IPS-18a (cell line): ENCODE data around the gene ACSL5.
"Not testable (repeated sequence)": the region's sequence is repeated elsewhere in the genome, so short reads cannot be mapped to it uniquely, and the experiment has no call there.

Experiments used
- H3K27ac ChIP-seq: one replicate; pipeline ENCODE4 v1.5.1; 2013; ENCODE audit warnings: low read length
- H3K27me3 ChIP-seq: one replicate; pipeline ENCODE4 v1.6.1; 2013; ENCODE audit warnings: mild to moderate bottlenecking, low read length; ENCODE audit not compliant: control insufficient read depth, insufficient read depth
- H3K36me3 ChIP-seq: one replicate; pipeline ENCODE4 v1.6.1; 2013; ENCODE audit warnings: low read depth, low read length; ENCODE audit not compliant: control insufficient read depth
- H3K4me1 ChIP-seq: one replicate; pipeline ENCODE4 v1.6.1; 2013; ENCODE audit warnings: low read depth, low read length; ENCODE audit not compliant: control insufficient read depth
- H3K4me3 ChIP-seq: one replicate; pipeline ENCODE4 v1.5.1; 2013; ENCODE audit warnings: low read length
- H3K9ac ChIP-seq: one replicate; pipeline ENCODE4 v1.6.1; 2013; ENCODE audit warnings: mild to moderate bottlenecking, low read length, moderate library complexity
- H3K9me3 ChIP-seq: one replicate; pipeline ENCODE4 v1.6.1; 2013; ENCODE audit warnings: low read depth, low read length; ENCODE audit not compliant: control insufficient read depth

ACSL5 gene

DNA sequence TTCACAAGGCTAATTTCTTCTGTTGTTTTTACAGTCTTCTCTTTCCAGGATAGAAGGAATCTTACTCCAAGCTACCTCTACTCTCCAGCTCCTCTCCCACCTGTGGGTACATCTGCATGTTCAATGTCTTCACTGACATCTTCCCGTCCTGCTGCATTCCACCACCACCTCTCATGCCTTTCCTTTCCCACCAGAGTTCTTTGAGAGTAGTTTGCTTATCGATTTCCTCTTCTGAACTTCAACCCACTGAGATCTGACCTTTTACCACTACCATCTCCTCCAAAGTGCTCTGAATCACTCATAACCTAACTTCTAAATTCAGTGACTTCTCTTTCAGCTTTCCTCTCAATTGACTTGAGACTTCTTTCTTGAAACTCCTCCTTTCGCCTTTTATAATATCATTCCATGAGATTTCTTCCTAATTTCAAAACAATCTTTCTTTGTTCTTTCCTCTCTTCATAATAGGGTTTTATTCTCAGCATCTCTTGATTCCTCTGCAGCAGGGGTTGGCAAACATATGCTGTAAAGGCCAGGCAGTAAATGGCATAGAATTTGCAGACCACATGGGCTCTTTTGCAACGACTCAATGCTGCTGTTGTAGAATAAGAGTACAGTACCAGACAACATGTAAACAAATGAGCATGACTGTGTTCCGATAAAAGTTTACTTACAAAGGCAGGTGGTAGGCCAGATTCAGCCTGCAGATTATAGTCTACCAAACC lies 22.1 kb downstream of the ACSL5 start:
- Histone ChIP-seq H3K9me3 (no peaks in the 10 kb centered on the region), H3K36me3 (no peaks in the 10 kb centered on the region), H3K27me3 (no peaks in the 10 kb centered on the region), H3K9ac (no peak overlapping the region), H3K4me1 (no peaks in the 10 kb centered on the region), H3K4me3 (no peak overlapping the region), H3K27ac (no peak overlapping the region)

DNA sequence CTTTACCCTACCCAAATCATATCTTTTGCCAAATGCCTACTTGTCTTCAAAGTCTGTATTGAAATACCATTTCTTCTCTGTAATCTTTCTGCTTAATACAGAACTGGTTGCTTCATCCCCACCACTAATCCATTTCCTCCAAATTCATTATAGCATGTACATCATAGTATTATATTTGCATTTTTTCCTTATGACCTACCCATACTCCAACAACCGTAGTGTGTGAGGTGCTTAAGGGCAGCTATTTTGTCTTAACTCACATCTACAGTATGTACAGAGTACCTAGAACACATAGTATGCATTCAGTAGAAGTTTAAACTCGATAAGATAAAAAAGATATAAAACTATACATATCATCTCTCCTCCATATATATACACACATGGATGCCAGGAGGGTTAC lies 23.7 kb downstream of the ACSL5 start:
- Histone ChIP-seq H3K9me3 (no peaks in the 10 kb centered on the region), H3K36me3 (no peaks in the 10 kb centered on the region), H3K9ac (no peak overlapping the region), H3K4me1 (no peaks in the 10 kb centered on the region), H3K4me3 (no peak overlapping the region), H3K27me3 (no peaks in the 10 kb centered on the region), H3K27ac (no peak overlapping the region)

DNA sequence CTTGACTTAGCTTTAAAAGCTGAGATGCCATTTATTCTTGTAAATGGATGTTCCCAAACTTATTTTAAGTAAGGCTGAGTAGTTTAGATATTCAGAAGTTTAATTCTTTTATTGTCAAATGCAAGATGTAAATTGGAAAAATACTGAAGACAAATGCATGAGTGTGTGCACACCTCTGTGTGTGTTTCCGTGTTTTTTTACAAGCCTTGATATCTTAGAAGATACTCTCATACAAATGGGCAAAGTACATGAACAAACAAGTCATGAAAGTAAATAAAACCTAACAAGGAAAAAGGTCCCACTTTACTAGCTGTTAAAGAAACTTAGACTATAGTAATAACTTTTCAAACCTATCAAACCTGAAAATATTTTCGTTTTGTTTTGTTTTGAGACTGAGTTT lies 29.0 kb downstream of the ACSL5 start:
- Histone ChIP-seq H3K9me3 (no peaks in the 10 kb centered on the region), H3K4me3 (no peak overlapping the region), H3K27me3 (no peaks in the 10 kb centered on the region), H3K4me1 (no peaks in the 10 kb centered on the region), H3K9ac (no peak overlapping the region), H3K27ac (no peak overlapping the region), H3K36me3 (no peaks in the 10 kb centered on the region)

DNA sequence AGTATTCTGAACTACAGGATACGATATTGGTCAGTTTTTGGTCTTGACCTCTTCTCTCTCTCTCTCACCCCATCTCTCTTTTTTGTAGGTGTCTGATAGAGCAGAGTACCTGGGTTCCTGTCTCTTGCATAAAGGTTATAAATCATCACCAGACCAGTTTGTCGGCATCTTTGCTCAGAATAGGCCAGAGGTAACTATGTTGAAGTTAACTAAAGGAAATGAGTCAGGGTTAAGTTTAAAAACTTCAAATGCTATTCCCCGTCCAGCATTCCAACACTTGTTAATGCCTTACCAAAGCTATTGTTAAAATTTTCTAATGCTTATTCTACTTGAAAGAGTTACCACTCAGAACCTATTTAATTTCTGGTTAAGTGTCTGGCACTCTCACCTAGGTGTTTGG lies 30.7 kb downstream of the ACSL5 start:
- Histone ChIP-seq H3K9me3 (no peaks in the 10 kb centered on the region), H3K36me3 (no peaks in the 10 kb centered on the region), H3K27me3 (no peaks in the 10 kb centered on the region), H3K9ac (no peak overlapping the region), H3K4me1 (no peaks in the 10 kb centered on the region), H3K4me3 (no peak overlapping the region), H3K27ac (no peak overlapping the region)

DNA sequence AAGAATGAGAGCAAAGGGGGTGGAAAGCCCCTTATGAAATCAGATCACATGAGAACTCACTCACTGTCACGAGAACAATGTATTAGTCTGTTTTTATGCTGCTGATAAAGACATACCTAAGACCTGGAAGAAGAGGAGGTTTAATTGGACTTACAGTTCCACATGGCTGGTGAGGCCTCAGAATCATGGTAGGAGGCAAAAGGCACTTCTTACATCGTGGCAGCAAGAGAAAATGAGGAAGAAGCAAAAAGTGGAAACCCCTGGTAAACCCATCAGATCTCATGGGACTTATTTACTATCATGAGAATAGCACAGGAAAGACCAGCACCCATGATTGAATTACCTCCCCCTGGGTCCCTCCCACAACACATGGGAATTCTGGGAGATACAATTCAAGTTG lies 32.9 kb downstream of the ACSL5 start:
- H3K36me3 ChIP-seq, H3K9me3 ChIP-seq, H3K4me3 ChIP-seq: not testable (repeated sequence)

DNA sequence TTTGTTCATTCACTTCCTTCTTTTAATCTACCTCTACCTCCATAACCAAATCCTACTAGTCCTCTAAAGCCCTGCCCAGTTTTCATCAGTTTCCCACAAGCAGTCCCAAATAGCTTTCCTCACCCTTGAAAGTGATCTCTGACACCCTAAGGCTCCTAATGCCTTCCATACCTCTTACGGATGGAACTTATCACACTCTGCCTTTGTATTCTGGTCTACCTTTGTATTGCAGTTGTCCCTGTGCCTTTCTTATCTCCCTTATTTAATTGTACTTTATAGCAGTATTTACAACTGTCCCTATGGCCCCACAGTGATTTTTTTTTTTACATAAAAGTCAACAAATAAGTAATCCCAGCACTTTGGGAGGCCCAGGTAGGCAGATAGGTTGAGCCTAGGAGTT lies 33.8 kb downstream of the ACSL5 start:
- H3K36me3 ChIP-seq = no peaks in the 10 kb centered on the region
- H3K9ac ChIP-seq = no peak overlapping the region
- no peaks in the 10 kb centered on the region for H3K27me3 ChIP-seq
- no peaks in the 10 kb centered on the region for H3K9me3 ChIP-seq
- H3K4me1 ChIP-seq = no peaks in the 10 kb centered on the region
- no peak overlapping the region for H3K27ac ChIP-seq
- no peak overlapping the region for H3K4me3 ChIP-seq

More for the DNA sequence above, 32.9 kb downstream of the ACSL5 start:
- not testable (repeated sequence) for H3K9ac ChIP-seq, H3K4me1 ChIP-seq, H3K27ac ChIP-seq, H3K27me3 ChIP-seq

DNA sequence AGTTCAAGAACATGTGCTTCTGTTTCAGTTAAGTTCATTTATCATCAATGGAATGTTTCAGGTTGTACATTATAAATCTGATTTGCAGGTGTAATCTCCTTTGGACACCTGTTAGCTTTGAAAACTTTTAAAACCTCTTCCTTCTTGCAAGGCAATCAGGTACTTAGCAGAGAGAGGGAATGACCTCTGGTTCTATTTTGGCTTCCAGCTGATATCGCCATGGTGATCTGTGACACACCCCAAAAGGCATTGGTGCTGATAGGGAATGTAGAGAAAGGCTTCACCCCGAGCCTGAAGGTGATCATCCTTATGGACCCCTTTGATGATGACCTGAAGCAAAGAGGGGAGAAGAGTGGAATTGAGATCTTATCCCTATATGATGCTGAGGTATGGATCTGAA lies 35.4 kb downstream of the ACSL5 start:
- no peaks in the 10 kb centered on the region for H3K27me3 ChIP-seq
- H3K9me3 ChIP-seq = no peaks in the 10 kb centered on the region
- H3K9ac ChIP-seq = no peak overlapping the region
- H3K4me3 ChIP-seq = no peak overlapping the region
- H3K27ac ChIP-seq = no peak overlapping the region
- no peaks in the 10 kb centered on the region for H3K4me1 ChIP-seq
- no peaks in the 10 kb centered on the region for H3K36me3 ChIP-seq

DNA sequence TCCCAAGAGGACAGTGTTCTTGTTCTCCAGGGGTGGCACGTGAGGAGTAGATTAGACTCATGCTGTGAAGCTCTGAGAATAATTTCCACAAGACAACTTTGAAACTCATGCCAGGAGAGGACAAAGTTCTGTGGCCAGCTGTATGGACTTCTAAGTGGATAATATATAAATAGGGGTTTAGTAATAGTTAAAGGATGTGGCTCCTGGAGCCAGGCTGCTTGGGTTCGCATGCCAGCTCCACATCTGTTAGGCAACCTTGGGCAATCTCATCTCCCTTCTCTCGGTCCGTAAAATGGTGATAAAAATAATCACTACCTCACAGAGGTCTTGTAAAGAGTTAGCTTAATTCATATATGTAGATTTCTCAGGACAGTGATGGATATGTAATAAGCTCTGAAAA lies 35.8 kb downstream of the ACSL5 start:
- Histone ChIP-seq H3K27me3 (no peaks in the 10 kb centered on the region), H3K9ac (no peak overlapping the region), H3K4me1 (no peaks in the 10 kb centered on the region), H3K9me3 (no peaks in the 10 kb centered on the region), H3K36me3 (no peaks in the 10 kb centered on the region), H3K4me3 (no peak overlapping the region), H3K27ac (no peak overlapping the region)

DNA sequence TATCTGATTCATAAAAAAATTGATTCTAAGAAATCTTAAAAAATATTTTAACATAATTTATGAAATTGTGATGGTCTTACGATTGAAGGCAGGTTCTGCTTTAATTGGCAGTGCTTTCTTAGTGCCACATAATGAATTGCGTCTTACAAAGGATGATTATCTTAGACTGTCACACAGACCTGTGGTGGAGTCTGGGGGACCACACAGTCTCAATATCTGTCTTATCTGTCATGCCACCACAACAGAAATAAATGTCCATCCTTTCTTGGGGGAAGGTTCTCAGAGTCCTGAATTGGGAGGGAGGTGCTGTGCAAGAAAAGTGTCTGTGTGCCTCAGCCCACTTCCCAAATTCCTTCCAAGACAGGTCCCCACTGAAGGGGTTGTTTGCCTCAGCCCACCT lies 38.8 kb downstream of the ACSL5 start:
- Histone ChIP-seq H3K36me3 (no peaks in the 10 kb centered on the region), H3K27me3 (no peaks in the 10 kb centered on the region)

DNA sequence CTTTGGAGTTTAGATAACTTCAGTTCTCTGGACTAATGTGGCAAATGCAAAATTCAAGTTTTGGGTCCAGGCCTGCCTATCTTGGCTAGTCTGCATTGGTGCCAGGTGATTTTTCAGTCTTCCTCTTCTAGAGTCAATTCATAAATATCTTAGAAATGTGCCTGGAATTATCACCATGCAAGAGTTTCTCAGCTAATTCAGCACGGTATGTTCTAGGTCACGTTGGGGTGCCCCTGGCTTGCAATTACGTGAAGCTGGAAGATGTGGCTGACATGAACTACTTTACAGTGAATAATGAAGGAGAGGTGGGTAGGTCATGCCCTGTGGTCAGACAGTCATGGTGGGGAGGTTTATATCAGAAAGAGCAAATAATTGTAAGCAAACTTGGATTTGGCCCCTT lies 47.8 kb downstream of the ACSL5 start:
- Histone ChIP-seq H3K27me3 (no peaks in the 10 kb centered on the region), H3K4me1 (no peaks in the 10 kb centered on the region), H3K9me3 (no peaks in the 10 kb centered on the region), H3K27ac (no peak overlapping the region), H3K4me3 (no peak overlapping the region), H3K36me3 (no peaks in the 10 kb centered on the region), H3K9ac (no peak overlapping the region)

More for the DNA sequence above, 38.8 kb downstream of the ACSL5 start:
- H3K4me1 ChIP-seq = no peaks in the 10 kb centered on the region
- no peak overlapping the region for H3K4me3 ChIP-seq
- H3K9me3 ChIP-seq = no peaks in the 10 kb centered on the region
- H3K9ac ChIP-seq = no peak overlapping the region
- no peak overlapping the region for H3K27ac ChIP-seq

DNA sequence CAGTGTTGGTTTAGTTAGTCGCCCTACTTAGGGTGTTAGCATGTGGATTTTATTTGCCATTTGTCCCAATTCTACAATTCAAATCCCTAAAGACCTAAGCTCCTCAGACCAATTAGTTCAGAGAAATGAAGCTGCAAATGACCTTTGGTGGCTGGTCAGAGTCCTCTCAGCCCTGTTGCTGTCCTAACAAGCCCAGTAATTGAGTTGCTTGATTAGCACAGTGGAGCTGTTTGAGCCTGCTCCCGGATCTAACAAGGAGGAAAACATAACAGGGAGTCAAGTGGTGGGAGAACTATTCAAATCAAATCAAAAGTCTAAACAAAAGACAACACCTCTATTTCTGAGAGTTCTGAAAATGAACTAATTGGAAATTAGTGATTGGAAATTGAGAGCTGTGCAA lies 50.7 kb downstream of the ACSL5 start:
- Histone ChIP-seq H3K27me3 (no peaks in the 10 kb centered on the region), H3K36me3 (peaks cover 5% of the 10 kb centered on the region), H3K9ac (no peak overlapping the region), H3K4me3 (no peak overlapping the region), H3K4me1 (no peaks in the 10 kb centered on the region), H3K9me3 (no peaks in the 10 kb centered on the region), H3K27ac (no peak overlapping the region)

DNA sequence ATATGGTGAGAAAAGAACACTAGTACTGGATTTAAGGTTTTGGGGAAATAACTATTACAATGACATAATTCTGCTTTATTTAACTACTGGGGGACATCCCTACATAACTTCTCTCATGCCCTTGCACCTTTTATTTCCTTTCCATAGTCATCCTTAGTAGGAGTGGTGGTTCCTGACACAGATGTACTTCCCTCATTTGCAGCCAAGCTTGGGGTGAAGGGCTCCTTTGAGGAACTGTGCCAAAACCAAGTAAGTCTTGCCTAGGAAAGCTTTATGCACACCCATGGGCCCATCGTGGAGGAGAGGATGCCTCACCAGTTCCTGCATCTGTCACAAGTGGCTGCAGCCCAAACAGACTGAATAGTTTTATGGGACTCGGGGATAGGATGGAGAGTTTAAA lies 52.2 kb downstream of the ACSL5 start:
- Histone ChIP-seq H3K4me1 (no peaks in the 10 kb centered on the region), H3K9me3 (no peaks in the 10 kb centered on the region), H3K9ac (no peak overlapping the region), H3K4me3 (no peak overlapping the region), H3K36me3 (peaks cover 17% of the 10 kb centered on the region), H3K27ac (no peak overlapping the region), H3K27me3 (no peaks in the 10 kb centered on the region)
